BE2C (cell line): ENCODE data around the gene C1QTNF4.
A peak's percentile ranks its signal among the peaks of the same experiment; 100 is the strongest.

Experiments
- DNase-seq: peaks from one replicate; pipeline ENCODE4 v3.0.0-alpha.2; 2020
- H3K27me3 ChIP-seq: fragments of 250-450 bp; sonication (Bioruptor Pico); 2 replicates; pipeline ENCODE4 v1.5.1; 2020; ENCODE audit warnings: mild to moderate bottlenecking
- H3K36me3 ChIP-seq: fragments of 250-450 bp; sonication (Bioruptor Pico); 2 replicates; pipeline ENCODE4 v1.5.1; 2020; ENCODE audit warnings: mild to moderate bottlenecking
- H3K4me1 ChIP-seq: fragments of 250-450 bp; sonication (Bioruptor Pico); 2 replicates; pipeline ENCODE4 v1.5.1; 2020
- H3K4me3 ChIP-seq: 2 replicates; pipeline ENCODE4 v1.5.1; 2011; ENCODE audit warnings: low read depth, low read length
- H3K9me3 ChIP-seq: fragments of 250-450 bp; sonication (Bioruptor Pico); 2 replicates; pipeline ENCODE4 v1.5.1; 2020
- TF ChIP-seq, protein P1 (sequence below): IDR thresholded peaks from 2 replicates; pipeline ENCODE4 v1.5.1; 2012; ENCODE audit warnings: mild to moderate bottlenecking, low read depth, low read length

Gene C1QTNF4

DNA sequence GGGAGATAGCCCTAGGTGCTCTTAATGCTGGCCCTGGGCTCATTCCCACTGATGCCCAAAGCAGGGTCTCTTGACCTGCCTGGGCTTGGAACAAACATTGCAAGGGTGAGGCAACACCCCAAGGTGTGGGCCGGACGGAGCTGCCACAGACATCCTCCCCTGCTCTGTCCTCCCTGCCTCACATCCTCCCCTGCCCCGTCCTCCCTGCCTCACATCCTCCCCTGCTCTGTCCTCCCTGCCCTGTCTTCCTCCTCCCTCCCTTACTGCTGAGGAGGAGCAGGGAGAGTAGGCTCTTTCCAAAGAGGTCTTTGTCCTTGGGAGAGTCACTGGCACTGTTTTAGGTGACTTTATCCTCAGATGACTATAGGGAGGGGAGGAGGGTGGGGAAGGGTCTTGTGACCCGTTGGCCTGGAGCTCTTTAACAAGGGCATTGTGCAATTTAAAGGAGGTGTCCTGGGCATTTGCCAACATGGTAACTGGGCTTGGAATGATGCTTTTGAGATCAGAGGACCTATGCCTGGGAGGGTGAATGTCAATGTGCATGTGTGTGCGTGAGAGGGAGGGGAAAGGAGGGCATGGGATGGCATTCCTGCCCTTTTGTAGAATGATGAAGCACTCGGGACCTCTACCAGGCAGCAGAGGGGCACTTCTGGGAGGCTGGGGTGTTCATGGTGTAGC lies 7.0 kb downstream of the C1QTNF4 start:
- no peak overlapping the region for H3K4me3 ChIP-seq
- H3K9me3 ChIP-seq: no peaks in the 10 kb centered on the region
- H3K36me3 ChIP-seq: peaks cover 6% of the 10 kb centered on the region
- no peaks in the 10 kb centered on the region for H3K4me1 ChIP-seq
- no peaks in the 10 kb centered on the region for H3K27me3 ChIP-seq
- DNase-seq: no peak
- TF ChIP-seq, protein P1, sequence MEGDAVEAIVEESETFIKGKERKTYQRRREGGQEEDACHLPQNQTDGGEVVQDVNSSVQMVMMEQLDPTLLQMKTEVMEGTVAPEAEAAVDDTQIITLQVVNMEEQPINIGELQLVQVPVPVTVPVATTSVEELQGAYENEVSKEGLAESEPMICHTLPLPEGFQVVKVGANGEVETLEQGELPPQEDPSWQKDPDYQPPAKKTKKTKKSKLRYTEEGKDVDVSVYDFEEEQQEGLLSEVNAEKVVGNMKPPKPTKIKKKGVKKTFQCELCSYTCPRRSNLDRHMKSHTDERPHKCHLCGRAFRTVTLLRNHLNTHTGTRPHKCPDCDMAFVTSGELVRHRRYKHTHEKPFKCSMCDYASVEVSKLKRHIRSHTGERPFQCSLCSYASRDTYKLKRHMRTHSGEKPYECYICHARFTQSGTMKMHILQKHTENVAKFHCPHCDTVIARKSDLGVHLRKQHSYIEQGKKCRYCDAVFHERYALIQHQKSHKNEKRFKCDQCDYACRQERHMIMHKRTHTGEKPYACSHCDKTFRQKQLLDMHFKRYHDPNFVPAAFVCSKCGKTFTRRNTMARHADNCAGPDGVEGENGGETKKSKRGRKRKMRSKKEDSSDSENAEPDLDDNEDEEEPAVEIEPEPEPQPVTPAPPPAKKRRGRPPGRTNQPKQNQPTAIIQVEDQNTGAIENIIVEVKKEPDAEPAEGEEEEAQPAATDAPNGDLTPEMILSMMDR: no peak

DNA sequence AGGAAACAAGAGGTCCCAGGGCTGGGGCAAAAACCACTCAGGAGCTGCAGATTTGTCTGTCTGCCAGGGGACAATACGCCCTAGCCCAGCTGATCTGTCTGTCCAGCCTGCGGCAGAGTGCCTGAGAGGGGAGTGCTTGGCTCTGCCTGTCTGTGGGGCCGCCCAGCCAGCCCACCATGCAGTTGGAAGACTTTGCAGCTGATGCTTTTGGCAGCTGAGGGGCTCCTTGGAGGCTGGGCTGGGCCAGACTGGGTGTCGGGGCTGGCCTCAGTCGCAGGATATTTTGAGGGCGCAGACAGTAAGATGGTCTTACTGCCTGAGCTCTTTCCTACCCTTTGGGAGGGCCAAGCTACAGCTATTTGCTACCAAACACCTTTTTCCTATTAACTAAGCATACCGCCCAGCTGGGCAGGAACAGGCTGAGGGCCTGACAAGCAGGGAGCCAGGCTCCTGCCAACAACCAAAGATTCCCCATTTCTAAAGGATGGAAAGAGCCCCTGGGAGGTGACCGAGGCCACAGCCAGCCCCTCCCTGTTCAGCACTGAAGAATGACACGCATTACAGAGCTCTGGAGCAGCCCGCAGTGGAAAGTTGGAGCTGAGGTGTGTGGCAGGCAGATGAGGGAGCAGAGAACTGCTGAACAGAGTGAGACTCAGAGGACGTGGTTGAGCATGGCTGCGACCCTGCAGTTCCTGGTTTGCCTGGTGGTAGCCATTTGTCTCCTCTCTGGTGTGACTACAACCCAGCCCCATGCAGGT lies 7.9 kb downstream of the C1QTNF4 start, which contains the start of gene FAM180B:
TSS of gene FAM180B (plus strand) at position 581 of the 758 bp plus-strand sequence. CDS start at position 672, 91 bp downstream.
- H3K36me3 ChIP-seq: peaks cover 14% of the 10 kb centered on the region
- H3K4me3 ChIP-seq: no peak within 1 kb of the TSS
- H3K4me1 ChIP-seq: no peaks in the 10 kb centered on the region
- DNase-seq: no peak
- H3K27me3 ChIP-seq: no peaks in the 10 kb centered on the region
- TF ChIP-seq, protein P1: no peak
- H3K9me3 ChIP-seq: no peaks in the 10 kb centered on the region

DNA sequence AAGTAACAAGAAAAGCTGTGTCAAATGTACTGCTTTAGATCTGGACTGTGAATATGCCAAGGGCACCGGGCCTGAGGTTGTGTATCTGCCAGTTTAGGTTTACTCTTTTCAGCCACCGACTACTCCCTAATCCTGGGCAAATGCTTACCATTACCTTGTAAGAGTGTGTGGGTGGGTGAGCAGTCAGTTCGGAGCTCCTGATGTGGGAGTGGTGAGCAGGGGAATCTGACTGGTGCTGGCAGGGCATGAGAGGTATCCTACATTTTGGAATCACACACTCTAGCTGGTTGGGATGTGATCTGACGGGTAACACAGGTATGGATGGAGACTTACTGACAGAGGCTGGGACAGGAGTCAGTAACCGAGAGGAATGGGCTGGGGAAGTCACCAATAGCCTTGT lies 10.4 kb downstream of the C1QTNF4 start:
- Histone ChIP-seq H3K36me3 (peaks cover 14% of the 10 kb centered on the region), H3K4me1 (no peaks in the 10 kb centered on the region), H3K27me3 (no peaks in the 10 kb centered on the region), H3K9me3 (no peaks in the 10 kb centered on the region), H3K4me3 (no peak overlapping the region)
- TF ChIP-seq, protein P1: no peak
- no peak for DNase-seq

DNA sequence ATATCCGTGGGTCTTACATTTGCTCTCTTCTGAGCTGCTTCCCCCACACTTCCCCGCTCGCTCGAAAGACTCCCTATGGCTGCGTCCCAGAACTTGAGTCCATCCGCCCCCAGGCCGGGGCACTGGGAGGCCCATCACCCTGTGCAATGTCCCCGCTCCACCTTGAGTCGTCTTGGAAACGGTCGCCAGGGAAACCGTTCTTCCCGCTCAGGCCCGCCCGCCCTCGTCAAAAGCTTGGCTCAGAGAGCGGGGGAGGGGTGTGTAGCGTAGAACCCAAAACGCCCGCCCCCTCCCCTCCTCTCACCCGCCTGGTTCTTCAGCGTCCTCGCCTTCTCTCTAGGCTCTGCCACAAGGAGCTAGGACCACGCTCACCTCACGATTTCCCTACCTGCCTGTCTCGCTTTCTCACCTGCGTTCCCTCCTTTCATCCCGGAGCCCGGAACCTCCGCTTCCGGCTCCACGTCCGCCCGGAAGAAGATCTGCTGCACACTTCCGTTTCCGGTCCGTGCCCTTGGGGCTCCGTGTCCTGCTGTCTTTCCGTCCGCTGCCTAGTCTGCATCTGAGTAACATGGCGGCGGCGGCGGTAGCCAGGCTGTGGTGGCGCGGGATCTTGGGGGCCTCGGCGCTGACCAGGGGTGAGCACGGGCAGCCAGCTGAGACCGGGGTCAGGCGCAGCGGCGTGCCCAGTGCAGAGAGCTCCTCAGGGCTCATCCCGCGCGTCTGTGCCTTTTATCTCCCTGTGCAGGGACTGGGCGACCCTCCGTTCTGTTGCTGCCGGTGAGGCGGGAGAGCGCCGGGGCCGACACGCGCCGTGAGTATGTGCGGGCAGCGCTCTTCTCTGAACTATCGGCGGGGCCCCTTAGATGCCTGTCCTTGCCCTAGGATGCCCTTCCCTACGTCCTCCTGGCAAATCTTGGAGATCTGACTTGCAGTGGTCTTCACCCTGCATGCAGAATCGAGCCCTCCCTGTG lies 15.4 kb downstream of the C1QTNF4 start, which contains the start of the genes KBTBD4 and NDUFS3:
TSS of gene KBTBD4 (minus strand) at position 447 of the 971 bp plus-strand sequence. CDS start at position 428, 19 bp downstream.
TSS of gene NDUFS3 (plus strand) at position 551 of the 971 bp plus-strand sequence. CDS start at position 569, 18 bp downstream.
- TF ChIP-seq, protein P1: no peak
- peak; percentile 85 for DNase-seq
- H3K4me3 ChIP-seq: peak within 1 kb of the TSS; percentile 94
- no peaks in the 10 kb centered on the region for H3K9me3 ChIP-seq
- peaks cover 15% of the 10 kb centered on the region for H3K36me3 ChIP-seq
- H3K4me1 ChIP-seq: no peaks in the 10 kb centered on the region
- H3K27me3 ChIP-seq: no peaks in the 10 kb centered on the region

DNA sequence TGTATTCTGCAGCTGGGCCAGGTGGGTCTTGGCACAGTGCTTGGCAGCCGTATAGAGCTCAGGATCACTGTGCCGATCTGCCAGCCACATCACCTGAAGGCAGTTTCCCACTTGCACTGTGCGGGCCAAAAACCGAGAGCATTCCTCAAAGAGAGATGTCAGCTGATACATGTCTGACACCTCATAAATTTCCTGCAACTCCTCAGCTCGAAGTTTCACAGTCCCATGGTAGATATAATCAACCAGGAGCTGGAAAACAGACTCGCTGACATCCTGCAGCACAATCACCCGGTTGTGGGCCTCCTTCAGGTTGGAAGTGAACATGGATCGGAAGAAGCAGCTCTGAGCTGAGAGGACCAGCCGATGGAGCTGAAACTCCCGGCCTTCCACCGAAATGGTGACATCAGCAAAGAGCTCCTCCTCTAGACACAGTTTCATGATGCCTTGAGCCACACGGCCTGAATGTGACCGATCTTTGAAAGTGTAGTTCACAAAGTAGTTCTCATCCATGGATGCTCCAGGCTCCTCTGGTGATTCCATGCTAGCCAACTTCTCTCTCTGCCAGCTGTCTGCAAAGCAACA lies 16.7 kb downstream of the C1QTNF4 start:
- Histone ChIP-seq H3K9me3 (no peaks in the 10 kb centered on the region), H3K4me3 (peak overlapping the region; percentile 94), H3K27me3 (no peaks in the 10 kb centered on the region), H3K4me1 (no peaks in the 10 kb centered on the region), H3K36me3 (peaks cover 24% of the 10 kb centered on the region)
- TF ChIP-seq, protein P1: no peak
- no peak for DNase-seq
